GM18508 (cell line): ENCODE measurements around the gene BORCS5.
"Not testable (repeated sequence)": the region's sequence is repeated elsewhere in the genome, so short reads cannot be mapped to it uniquely, and the experiment has no call there.

Experiments used
- ATAC-seq: cut with Tn5 transposase; IDR thresholded peaks from one replicate; pipeline ENCODE4 v1.9.1; 2021; ENCODE audit warnings: moderate number of reproducible peaks; ENCODE audit not compliant: insufficient read depth, unreplicated experiment

Gene BORCS5

GRCh38 chr12:12351468-12352185 is 5.3 kb upstream of the BORCS5 start:
- ATAC-seq = not testable (repeated sequence)

GRCh38 chr12:12353276-12353675 is 3.6 kb upstream of the BORCS5 start:
- ATAC-seq = no peak

GRCh38 chr12:12353807-12354206 is 3.1 kb upstream of the BORCS5 start:
- ATAC-seq = no peak

- ATAC-seq = no peak
These were observed 397 bp upstream of the BORCS5 start for GRCh38 chr12:12356467-12356895.

GRCh38 chr12:12357719-12358461 is 1.0 kb downstream of the BORCS5 start:
- ATAC-seq = no peak

GRCh38 chr12:12358528-12358927 is 1.6 kb downstream of the BORCS5 start:
- no peak for ATAC-seq

GRCh38 chr12:12364787-12365445 is 8.0 kb downstream of the BORCS5 start:
- no peak for ATAC-seq

- no peak for ATAC-seq
These were observed 8.5 kb downstream of the BORCS5 start for GRCh38 chr12:12365446-12365802.

GRCh38 chr12:12365931-12366431 is 9.1 kb downstream of the BORCS5 start:
- ATAC-seq = no peak

GRCh38 chr12:12366701-12367481 is 10.0 kb downstream of the BORCS5 start:
- ATAC-seq = no peak

- no peak for ATAC-seq
These were observed 10.7 kb downstream of the BORCS5 start for GRCh38 chr12:12367482-12367998.

GRCh38 chr12:12372946-12373722 is 16.3 kb downstream of the BORCS5 start:
- no peak for ATAC-seq

GRCh38 chr12:12376646-12377448 is 20.0 kb downstream of the BORCS5 start:
- no peak for ATAC-seq

- no peak for ATAC-seq
These were observed 21.7 kb downstream of the BORCS5 start for GRCh38 chr12:12378616-12379015.

- ATAC-seq = no peak
These were observed 23.2 kb downstream of the BORCS5 start for GRCh38 chr12:12379831-12380730.

GRCh38 chr12:12380949-12381593 is 24.2 kb downstream of the BORCS5 start:
- no peak for ATAC-seq

GRCh38 chr12:12381982-12382381 is 25.1 kb downstream of the BORCS5 start:
- no peak for ATAC-seq
